ENCODE data around the gene ATP10D.
"Not testable (repeated sequence)": the region's sequence is repeated elsewhere in the genome, so short reads cannot be mapped to it uniquely, and the experiment has no call there.

Gene ATP10D

GRCh38 chr4:47535567-47536147 is 50.6 kb downstream of the ATP10D start:
- no peak for DNase-seq (ENCODE audit: low read depth in 2 of 2)

DNA sequence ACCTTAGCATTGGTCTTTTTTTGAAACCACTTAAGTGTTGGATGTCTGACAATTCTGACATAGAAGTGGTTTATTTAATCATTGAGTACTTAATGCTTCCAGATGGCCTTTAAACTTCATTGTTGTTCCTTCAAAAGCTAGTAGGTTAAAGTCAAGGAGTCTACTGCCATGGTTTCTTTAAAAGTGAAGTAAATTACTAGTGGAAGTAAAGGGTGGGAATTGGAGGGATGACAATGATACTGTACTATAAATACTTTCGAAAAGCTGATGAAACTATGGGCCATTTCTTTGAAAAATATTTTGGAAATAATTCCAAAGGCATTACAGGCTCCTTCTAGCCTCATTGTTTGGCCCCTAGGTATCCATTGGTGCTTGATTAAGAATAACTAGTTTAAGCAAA is 51.9 kb downstream of the ATP10D start:
- no peak for DNase-seq (ENCODE audit: low read depth in 2 of 2)

GRCh38 chr4:47538111-47538824 is 53.2 kb downstream of the ATP10D start:
- no peak for DNase-seq (ENCODE audit: low read depth in 2 of 2)

- no peak for DNase-seq (ENCODE audit: low read depth in 2 of 2)
Observed at GRCh38 chr4:47538825-47539154, 53.7 kb downstream of the ATP10D start.

- not testable (repeated sequence) for DNase-seq (ENCODE audit: low read depth in 2 of 2)
Observed at GRCh38 chr4:47542640-47543039, 57.6 kb downstream of the ATP10D start.

- no peak for DNase-seq (ENCODE audit: low read depth in 2 of 2)
Observed at GRCh38 chr4:47543331-47543730, 58.3 kb downstream of the ATP10D start.

DNA sequence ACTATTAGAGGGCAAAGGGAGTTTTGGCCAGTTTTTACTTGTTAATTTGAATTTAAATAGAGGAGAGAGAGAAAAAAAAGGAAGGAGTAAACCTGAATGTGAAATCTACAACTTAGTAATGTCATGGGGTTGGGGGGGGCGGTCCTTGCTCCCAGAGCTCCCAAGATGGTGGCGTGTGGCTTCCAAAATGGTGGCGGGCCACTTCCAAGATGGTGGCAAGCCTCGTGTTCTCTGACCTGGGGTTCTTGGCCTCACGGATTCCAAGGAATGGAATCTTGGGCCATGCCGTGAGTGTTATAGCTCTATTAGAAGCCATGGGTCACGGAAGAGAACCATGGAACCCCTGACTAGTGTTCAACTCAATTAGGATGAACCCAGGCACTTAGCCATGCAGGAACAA is 65.3 kb downstream of the ATP10D start:
- DNase-seq (ENCODE audit: low read depth in 2 of 2), result not testable (repeated sequence)

DNA sequence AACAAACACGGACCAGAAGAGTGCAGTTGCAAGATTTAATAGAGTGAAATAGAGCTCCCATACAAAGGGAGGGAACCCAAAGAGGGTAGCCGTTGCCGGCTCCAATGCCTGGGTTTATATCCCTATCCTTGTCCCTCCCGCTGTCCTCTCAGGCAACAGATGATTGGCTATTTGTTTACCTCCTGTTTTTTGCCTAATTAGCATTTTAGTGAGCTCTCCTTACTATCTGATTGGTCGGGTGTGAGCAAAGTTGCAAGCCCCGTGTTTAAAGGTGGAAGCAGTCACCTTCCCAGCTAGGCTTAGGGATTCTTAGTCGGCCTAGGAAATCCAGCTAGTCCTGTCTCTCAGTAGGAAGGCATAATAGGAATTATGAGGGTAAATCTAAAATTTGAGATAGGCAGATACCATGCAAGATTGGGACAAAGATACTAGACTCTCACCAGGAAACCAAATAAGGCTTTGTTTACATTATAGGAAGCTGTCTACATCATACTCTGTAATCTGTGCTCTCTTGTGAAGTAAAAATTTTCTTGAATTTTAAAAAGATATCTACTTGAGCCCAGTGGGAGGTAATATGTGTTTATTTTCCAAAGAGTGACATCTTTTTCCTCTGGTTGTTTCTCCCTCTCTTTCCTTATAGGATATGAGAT is 65.9 kb downstream of the ATP10D start:
- no peak for DNase-seq (ENCODE audit: low read depth in 2 of 2)

GRCh38 chr4:47551682-47552081 is 66.6 kb downstream of the ATP10D start:
- DNase-seq (ENCODE audit: low read depth in 2 of 2), result no peak

DNA sequence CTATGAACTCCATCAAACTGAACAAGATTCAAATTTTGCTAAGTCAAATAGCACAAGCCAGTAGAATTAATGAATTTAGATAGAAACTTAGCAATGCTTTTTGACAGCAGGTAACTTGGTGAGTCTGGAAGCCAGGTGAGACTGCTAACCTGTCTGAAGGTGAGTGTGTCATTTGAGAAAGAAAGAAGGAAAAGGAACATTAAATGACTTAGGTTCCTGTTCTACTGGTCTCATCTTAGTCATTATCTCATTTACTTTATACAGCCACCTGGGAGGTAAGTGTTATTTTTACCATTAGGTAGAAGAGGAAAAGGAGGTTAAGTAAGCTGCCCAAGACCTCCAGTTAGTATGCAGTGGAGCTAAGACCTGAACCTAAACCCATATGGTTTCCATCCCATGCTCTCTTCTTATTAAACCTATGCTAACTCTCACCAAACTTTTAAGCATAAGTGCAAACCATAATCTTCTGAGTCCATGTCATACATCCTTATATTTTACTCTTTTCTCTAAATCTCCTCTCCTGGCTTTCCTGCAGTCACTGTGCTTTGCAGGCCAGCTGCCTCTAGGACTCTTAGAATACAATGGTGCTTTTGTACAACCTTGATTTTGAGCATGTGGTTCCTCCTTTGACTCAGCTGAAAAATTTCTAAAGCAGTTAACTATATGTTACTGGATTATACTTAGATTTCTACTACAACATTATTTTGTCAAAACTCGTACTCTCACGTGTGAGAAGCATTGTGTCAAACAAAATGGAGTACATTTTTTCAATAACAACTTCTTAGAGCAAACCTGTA is 68.5 kb downstream of the ATP10D start:
- DNase-seq (ENCODE audit: low read depth in 2 of 2), result no peak

- not testable (repeated sequence) for DNase-seq (ENCODE audit: low read depth in 2 of 2)
Observed at GRCh38 chr4:47555920-47556319, 70.8 kb downstream of the ATP10D start.

DNA sequence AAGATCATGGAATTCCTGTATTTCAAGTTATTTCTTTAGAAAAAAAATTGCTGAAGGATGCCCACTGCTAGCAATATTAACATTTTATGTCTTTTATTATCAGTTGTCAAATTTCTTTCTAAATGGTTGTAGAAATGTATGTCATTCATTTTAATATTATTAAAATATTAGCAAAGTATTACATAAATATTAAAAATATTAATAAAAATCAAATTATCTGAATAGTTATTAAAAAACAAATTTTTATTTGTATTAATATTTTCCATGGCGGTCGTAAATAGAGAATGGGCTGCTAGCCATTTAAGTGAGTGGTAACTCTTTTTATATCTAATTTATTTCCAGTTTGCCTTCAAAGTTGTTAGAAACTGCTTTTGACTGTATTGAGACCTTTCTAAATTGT is 72.2 kb downstream of the ATP10D start:
- no peak for DNase-seq (ENCODE audit: low read depth in 2 of 2)

DNA sequence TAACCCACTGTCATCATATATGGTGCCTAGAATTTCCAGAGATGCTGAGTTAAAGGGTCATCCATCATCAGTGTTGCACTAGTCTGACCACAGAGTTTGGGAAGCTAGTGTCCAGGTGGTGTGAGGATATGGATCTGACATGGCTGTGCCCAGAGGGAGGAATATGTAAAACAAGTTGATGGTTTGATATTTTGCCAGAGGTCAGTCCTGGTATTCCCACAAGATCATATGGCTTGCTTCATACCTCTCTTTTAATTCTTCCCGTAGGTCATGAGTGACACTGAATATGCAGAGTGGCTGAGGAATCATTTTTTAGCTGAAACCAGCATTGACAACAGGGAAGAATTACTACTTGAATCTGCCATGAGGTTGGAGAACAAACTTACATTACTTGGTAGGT is 75.6 kb downstream of the ATP10D start:
- DNase-seq (ENCODE audit: low read depth in 2 of 2), result no peak

DNA sequence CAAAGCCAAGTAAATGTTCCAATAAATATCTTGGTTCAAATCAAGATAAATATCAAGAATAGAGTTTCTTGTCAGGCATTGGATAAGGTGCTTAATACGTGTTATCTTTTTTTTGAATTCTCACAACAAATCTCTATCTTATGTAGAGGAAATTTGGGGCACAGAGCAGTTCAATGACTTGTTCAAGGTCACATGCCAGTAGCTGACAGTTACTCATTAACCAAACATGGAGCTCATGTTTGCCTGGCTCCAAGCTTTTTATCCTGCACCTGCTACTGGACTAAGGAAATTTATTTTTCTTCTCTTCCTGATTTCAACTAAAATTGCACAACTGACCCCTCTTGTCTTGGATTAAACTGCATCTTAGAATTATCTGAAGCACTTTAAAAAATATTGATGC is 76.3 kb downstream of the ATP10D start:
- DNase-seq (ENCODE audit: low read depth in 2 of 2), result no peak

- no peak for DNase-seq (ENCODE audit: low read depth in 2 of 2)
Observed at GRCh38 chr4:47562297-47562696, 77.2 kb downstream of the ATP10D start.

DNA sequence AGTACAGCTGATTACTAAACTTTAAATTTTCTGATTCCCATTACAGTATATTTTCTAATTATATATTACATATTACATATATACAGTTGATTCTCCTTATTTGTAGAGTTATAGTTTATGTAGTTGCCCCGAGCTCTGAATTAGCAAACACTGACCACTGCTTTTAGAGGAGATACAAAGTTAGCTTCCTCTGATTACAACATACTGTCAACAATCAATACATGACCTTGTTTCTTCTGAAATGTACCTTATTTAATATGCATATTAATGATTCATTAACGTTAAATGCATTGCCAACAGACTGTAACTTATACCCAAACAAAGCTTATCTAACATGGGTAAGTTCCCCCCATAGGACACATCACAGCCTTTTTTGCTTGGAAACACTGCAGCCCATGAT is 81.5 kb downstream of the ATP10D start:
- no peak for DNase-seq (ENCODE audit: low read depth in 2 of 2)

- no peak for DNase-seq (ENCODE audit: low read depth in 2 of 2)
Observed at GRCh38 chr4:47566969-47567368, 81.9 kb downstream of the ATP10D start.

DNA sequence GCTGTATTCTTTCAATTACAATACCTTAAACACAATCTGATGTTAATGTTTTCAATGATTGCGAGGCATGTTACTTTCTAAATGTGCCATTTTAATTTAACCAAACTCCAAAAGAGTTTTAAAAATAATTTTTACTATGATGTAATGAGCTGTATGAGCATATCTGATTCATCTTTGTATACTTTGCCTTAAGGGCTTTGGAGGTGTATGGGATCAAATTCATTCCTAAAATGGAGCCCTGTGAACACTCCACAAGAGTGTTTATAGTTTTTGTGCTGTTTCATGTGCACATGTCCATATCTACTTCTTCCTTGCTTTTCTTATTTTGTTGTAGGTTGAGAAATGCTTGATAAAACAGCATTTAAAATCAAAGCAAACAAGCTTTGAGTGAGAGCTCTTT is 82.4 kb downstream of the ATP10D start:
- no peak for DNase-seq (ENCODE audit: low read depth in 2 of 2)

DNA sequence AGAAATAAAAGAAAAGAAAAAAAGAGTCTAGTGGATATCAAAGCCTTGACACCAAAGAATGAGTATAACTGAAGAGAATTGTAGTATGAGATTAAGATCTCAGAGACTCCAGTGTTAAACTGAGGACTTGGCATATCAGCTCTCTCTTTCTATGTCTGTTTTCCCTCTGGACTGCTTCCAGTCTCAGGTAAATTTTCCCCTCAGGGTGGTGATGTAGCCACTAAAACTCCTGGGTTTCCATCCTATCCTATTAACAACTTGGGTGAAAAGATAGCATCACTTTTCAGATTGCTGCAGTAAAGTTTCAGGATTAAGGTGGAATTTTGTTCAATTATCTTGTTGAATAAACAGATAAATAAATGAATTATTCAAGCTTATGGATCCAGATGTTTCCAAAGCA is 85.7 kb downstream of the ATP10D start:
- DNase-seq (ENCODE audit: low read depth in 2 of 2), result no peak

DNA sequence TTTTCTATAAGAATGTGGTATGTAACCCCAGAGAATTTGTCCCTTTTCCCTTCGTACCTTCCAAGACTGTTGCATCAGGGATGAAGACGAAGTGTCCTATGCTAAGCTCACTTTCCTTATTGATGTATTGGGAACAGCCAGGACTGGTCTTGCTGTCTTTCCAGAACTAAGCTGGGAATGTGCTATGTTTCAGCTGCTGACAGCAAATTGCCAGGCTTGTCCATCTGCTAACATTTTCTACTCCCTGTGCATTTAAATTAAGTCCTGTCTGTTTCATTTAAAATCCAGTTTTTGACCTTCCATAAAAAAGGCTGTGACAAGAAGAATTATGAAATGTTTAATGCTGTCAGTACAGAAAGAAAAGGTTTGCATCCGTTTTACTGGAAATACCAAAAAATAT is 87.9 kb downstream of the ATP10D start:
- DNase-seq (ENCODE audit: low read depth in 2 of 2), result no peak

DNA sequence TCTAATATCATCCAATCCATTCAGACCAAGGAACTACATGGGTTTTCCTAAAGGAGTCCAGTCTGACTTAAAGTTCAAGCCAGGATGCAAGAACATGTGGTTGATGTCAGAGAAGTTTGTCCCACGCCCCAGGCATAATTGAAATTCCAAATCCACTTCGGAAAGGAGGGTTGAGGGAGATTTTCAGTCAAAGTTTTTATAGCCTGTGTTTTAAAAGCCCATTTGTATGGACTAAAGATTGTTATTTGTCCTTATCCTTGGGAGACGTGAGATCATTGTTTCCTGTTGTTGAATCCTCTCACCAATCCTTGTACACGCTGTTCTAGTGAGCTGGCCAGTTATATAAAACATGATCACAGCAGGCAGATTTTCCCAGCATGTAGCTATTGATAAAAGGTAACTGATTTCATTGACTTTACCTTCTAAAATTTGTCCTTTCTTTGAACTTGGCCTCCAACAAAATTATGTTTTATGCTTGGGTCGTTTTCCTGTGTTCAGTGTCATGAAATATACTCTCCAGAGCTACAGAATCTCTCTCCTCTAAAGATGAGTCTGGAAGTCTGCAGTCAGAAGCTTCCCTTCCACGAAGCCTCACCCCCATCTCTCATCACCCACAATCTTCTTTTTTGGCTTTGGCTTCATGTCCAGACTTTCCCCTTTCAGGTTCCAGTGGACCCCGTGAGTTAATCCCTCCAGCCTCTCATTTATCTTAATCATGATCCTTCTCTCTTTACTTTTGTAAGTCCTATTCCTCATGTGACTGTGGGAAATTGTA is 92.9 kb downstream of the ATP10D start:
- no peak for DNase-seq (ENCODE audit: low read depth in 2 of 2)

GRCh38 chr4:47579235-47579634 is 94.2 kb downstream of the ATP10D start:
- DNase-seq (ENCODE audit: low read depth in 2 of 2), result no peak
